HepG2 (cell line): Measurements from ENCODE around the gene STPG4. TPM values are rescaled to one million over a fixed set of nuclear protein-coding genes. Genes with fewer than 3 reads are reported as not detected.

Experiments
- ATAC-seq: fragments of 200-7000 bp; cut with Tn5 transposase; 3 replicates; pipeline ENCODE4 v1.9.1; 2020; ENCODE audit warnings: mild to moderate bottlenecking, moderate library complexity
- BruUV-seq: library from RNA; stranded (reverse); fragments of 400-500 nt; replicated peaks from 2 replicates; lab custom pipeline; 2021; lab: Mats Ljungman, UMichigan
- CTCF ChIA-PET: fragments of 300-600 bp; formaldehyde crosslinking; extraction: SDS; loops from one replicate; lab custom pipeline; 2021; ENCODE audit warnings: low total read pairs, inconsistent platforms, low intra/inter-chr PET ratio; lab: Yijun Ruan, JAX
- POLR2A ChIA-PET: fragments of 350-600 bp; sonication (Branson Sonifier 250); formaldehyde crosslinking; loops from one replicate; lab custom pipeline; 2020; ENCODE audit warnings: antibody characterized with exemption, inconsistent platforms; lab: Yijun Ruan, JAX
- DNase-seq: peaks from one replicate; pipeline ENCODE4 v3.0.0-alpha.2; 2015; ENCODE audit warnings: low spot score
- FAIRE-seq: peaks from 3 replicates; lab custom pipeline; 2011; peaks lifted over from hg19 to GRCh38; lab: Jason Lieb, UNC
- H2AFZ ChIP-seq: one replicate; pipeline ENCODE4 v1.6.1; 2011; ENCODE audit warnings: low read length, inconsistent platforms
- H3K27ac ChIP-seq: fragments of 300-600 bp; 3 replicates; pipeline ENCODE4 v1.8.0; 2011; ENCODE audit warnings: mixed run types, mild to moderate bottlenecking, mixed read lengths, low read length, inconsistent platforms; ENCODE audit not compliant: insufficient read depth; ENCODE audit errors: extremely low read length
- H3K27me3 ChIP-seq, 2 experiments: fragments of 200-600 bp in 1 of 2; 2 replicates in 1 of 2; 3 replicates in 1 of 2; pipeline versions ENCODE4 v1.6.0 to v1.8.0; 2011; ENCODE audit warnings: low read length in 2 of 2, mild to moderate bottlenecking in 2 of 2, moderate library complexity in 2 of 2, inconsistent platforms in 1 of 2; ENCODE audit not compliant: insufficient read depth in 2 of 2, control insufficient read depth in 1 of 2
- H3K36me3 ChIP-seq, 2 experiments: fragments of 200-600 bp in 1 of 2; replicated peaks in 1 of 2; 2 replicates in 1 of 2; 3 replicates in 1 of 2; pipeline versions ENCODE4 v1.5.1 to v1.8.0; 2011; ENCODE audit warnings: low read length in 2 of 2, inconsistent platforms in 1 of 2; ENCODE audit not compliant: insufficient read depth in 2 of 2, control insufficient read depth in 1 of 2
- H3K4me1 ChIP-seq: 2 replicates; pipeline ENCODE4 v1.5.1; 2012; ENCODE audit warnings: low read length, inconsistent platforms; ENCODE audit not compliant: insufficient read depth
- H3K4me2 ChIP-seq: 2 replicates; pipeline ENCODE4 v1.6.0; 2011; ENCODE audit warnings: low read depth, low read length, inconsistent platforms
- H3K4me3 ChIP-seq, 3 experiments: fragments of 200-600 bp in 1 of 3; sonication (generic), shearing (Covaris generic) in 1 of 3; replicated peaks in 1 of 3; 2 replicates each; pipeline ENCODE4 v1.5.1; 2011 to 2016; ENCODE audit warnings: low read length in 3 of 3, inconsistent platforms in 2 of 3, low read depth in 2 of 3, mild to moderate bottlenecking in 2 of 3, control low read depth in 1 of 3, mixed read lengths in 1 of 3; ENCODE audit not compliant: insufficient read depth in 1 of 3
- H3K79me2 ChIP-seq: one replicate; pipeline ENCODE4 v1.6.1; 2011; ENCODE audit warnings: low read length, inconsistent platforms; ENCODE audit not compliant: insufficient read depth
- H3K9ac ChIP-seq: 2 replicates; pipeline ENCODE4 v1.6.0; 2011; ENCODE audit warnings: mild to moderate bottlenecking, low read depth, low read length, inconsistent platforms; ENCODE audit not compliant: insufficient read depth
- H3K9me3 ChIP-seq: 2 replicates; pipeline ENCODE4 v1.5.1; 2012; ENCODE audit warnings: mild to moderate bottlenecking, low read length
- H4K20me1 ChIP-seq: 2 replicates; pipeline ENCODE4 v1.6.0; 2011; ENCODE audit warnings: inconsistent platforms, mild to moderate bottlenecking, low read length, moderate library complexity; ENCODE audit not compliant: insufficient read depth
- AGO2 ChIP-seq: fragments of 200-400 bp; formaldehyde crosslinking; optimal IDR thresholded peaks from 2 replicates; pipeline ENCODE3; 2017; ENCODE audit warnings: mild to moderate bottlenecking, low read depth, low read length, moderate library complexity
- NFATC3 ChIP-seq: sonication (generic); formaldehyde crosslinking; IDR thresholded peaks from 2 replicates; pipeline ENCODE4 v1.5.1; 2020; ENCODE audit warnings: mild to moderate bottlenecking, missing genetic modification reagents
- NFIC ChIP-seq: IDR thresholded peaks from 2 replicates; pipeline ENCODE4 v1.6.1; 2012; ENCODE audit warnings: mild to moderate bottlenecking, low read length, inconsistent platforms
- PAXIP1 ChIP-seq: sonication (generic); formaldehyde crosslinking; conservative IDR thresholded peaks from 2 replicates; pipeline ENCODE4 v1.4.0; 2020; ENCODE audit warnings: mild to moderate bottlenecking, missing genetic modification reagents, moderate library complexity
- TOPORS ChIP-seq: sonication (generic); formaldehyde crosslinking; IDR thresholded peaks from 2 replicates; pipeline ENCODE4 v1.8.0; 2023; ENCODE audit warnings: mild to moderate bottlenecking, missing genetic modification reagents
- UBTF ChIP-seq: sonication (generic); formaldehyde crosslinking; IDR thresholded peaks from 2 replicates; pipeline ENCODE4 v1.4.0; 2020; ENCODE audit warnings: mild to moderate bottlenecking, missing genetic modification reagents
- ZC3H13 ChIP-seq: sonication (generic); formaldehyde crosslinking; IDR thresholded peaks from 2 replicates; pipeline ENCODE4 v1.8.1; 2023; ENCODE audit warnings: mild to moderate bottlenecking, missing genetic modification reagents, moderate library complexity
- ZEB1 ChIP-seq: IDR thresholded peaks from 2 replicates; pipeline ENCODE4 v1.6.1; 2012; ENCODE audit warnings: mild to moderate bottlenecking, low read depth, inconsistent platforms; ENCODE audit not compliant: insufficient replicate concordance
- ZNF562 ChIP-seq: sonication (generic); formaldehyde crosslinking; IDR thresholded peaks from 2 replicates; pipeline ENCODE4 v1.8.0; 2022; ENCODE audit warnings: missing genetic modification reagents, borderline replicate concordance
- ZNF619 ChIP-seq: sonication (generic); formaldehyde crosslinking; IDR thresholded peaks from 2 replicates; pipeline ENCODE4 v1.4.0; 2020; ENCODE audit warnings: mild to moderate bottlenecking, missing genetic modification reagents
- WGBS: methylation state at CpG from one replicate; pipeline ENCODE4 v1.1.6; 2017; ENCODE audit warnings: low lambda C conversion rate; 5-methylcytosine and 5-hydroxymethylcytosine counted together
- in situ Hi-C: cut with HindIII; loops from 2 replicates; pipeline ENCODE4 v1.10.0; 2017; ENCODE audit warnings: low pct_unique_long_range_greater_than_20kb; ENCODE audit not compliant: extremely low pct_ligation_motif_present
- intact Hi-C: fragments of 100-400 bp; cut with micrococcal nuclease; formaldehyde crosslinking; loops from one replicate; pipeline ENCODE4 v1.10.0; 2022; ENCODE audit not compliant: unreplicated experiment
- polyA plus RNA-seq, 8 experiments: library from polyadenylated mRNA; depleted of rRNA in 3 of 8; stranded (reverse) in 7 of 8; unstranded in 1 of 8; fragments of >200 nt; fragmentation: Illumina TruSeq in 4 of 8; extraction: Trizol in 4 of 8; gene quantifications; 2 replicates each; pipeline versions ENCODE4 v1.2.1 to v1.2.3, GENCODE V29; 2011 to 2016; ENCODE audit warnings: low read depth in 4 of 8, missing spikeins in 1 of 8, mixed read lengths in 1 of 8; ENCODE audit not compliant: insufficient read depth in 1 of 8
- total RNA-seq, 5 experiments: library from RNA; depleted of rRNA; stranded (reverse); fragments of >200 nt; fragmentation: Illumina TruSeq; extraction: Trizol; gene quantifications; 2 replicates each; pipeline ENCODE4 v1.2.3, GENCODE V29; 2016; ENCODE audit warnings: low read depth in 1 of 5
- TF ChIP-seq, protein P1 (sequence below): sonication (generic); formaldehyde crosslinking; IDR thresholded peaks from 2 replicates; pipeline ENCODE4 v1.5.0; 2020; ENCODE audit warnings: missing genetic modification reagents
- TF ChIP-seq, protein P2 (sequence below): sonication (generic); formaldehyde crosslinking; IDR thresholded peaks from 2 replicates; pipeline ENCODE4 v1.8.0; 2022; ENCODE audit warnings: mild to moderate bottlenecking, missing genetic modification reagents
- TF ChIP-seq, protein P3 (sequence below): sonication (generic); formaldehyde crosslinking; IDR thresholded peaks from 2 replicates; pipeline ENCODE4 v1.5.0; 2020; ENCODE audit warnings: mild to moderate bottlenecking, missing genetic modification reagents

STPG4 gene
- total and polyA plus RNA-seq, 2 of the 13 experiments (the other 11 are each of a cell fraction or from before 2014, with no cell fraction given), result 0.11 to 0.15 TPM

DNA sequence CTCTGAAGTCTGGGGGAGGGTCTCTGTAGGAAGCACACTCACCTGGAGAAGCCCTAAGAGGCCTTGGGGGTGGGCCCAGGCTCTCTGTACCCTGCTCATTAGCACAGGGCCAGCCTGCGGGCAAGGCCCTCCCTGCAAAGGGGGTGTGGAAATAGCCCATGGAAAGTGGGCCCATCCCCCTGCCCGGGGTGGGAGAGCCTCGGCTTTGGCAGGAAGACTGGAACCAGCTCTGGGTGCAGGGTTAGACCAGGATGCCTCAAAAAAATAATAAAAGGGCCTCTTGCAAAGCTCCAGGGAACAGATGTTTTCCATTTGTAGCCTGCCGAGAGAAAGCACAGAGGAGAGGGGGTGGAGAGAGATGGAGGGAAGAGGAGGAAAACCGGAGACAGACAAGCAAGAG is 98.7 kb downstream of the STPG4 start:
- no peaks in the 10 kb centered on the region for H3K79me2 ChIP-seq
- H3K9ac ChIP-seq, result no peak overlapping the region
- H4K20me1 ChIP-seq, result no peaks in the 10 kb centered on the region
- in situ Hi-C loops (no loop called here), intact Hi-C loops (no loop called here)
- H2AFZ ChIP-seq, result no peak overlapping the region
- DNase-seq, result no peak
- no peaks in the 10 kb centered on the region for H3K9me3 ChIP-seq
- H3K36me3 ChIP-seq, result peaks cover 9 to 22% of the 10 kb centered on the region in 2 experiments
- 91% methylated on average over 5 of the region's 5 CpGs for WGBS
- no peak overlapping the region for H3K27ac ChIP-seq
- H3K4me2 ChIP-seq, result no peak overlapping the region
- ATAC-seq, result no peak
- no TSS peak for BruUV-seq
- H3K4me1 ChIP-seq, result peaks cover 27% of the 10 kb centered on the region
- no peak overlapping the region for H3K4me3 ChIP-seq
- ChIA-PET POLR2A (no interaction called here), CTCF (no interaction called here)
- no peaks in the 10 kb centered on the region for H3K27me3 ChIP-seq
- FAIRE-seq, result no peak
- TF ChIP-seq, protein P1, sequence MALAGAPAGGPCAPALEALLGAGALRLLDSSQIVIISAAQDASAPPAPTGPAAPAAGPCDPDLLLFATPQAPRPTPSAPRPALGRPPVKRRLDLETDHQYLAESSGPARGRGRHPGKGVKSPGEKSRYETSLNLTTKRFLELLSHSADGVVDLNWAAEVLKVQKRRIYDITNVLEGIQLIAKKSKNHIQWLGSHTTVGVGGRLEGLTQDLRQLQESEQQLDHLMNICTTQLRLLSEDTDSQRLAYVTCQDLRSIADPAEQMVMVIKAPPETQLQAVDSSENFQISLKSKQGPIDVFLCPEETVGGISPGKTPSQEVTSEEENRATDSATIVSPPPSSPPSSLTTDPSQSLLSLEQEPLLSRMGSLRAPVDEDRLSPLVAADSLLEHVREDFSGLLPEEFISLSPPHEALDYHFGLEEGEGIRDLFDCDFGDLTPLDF (CRISPR knock-in tag), result no peak
- TF ChIP-seq AGO2 (no peak), ZNF562 (CRISPR knock-in tag) (no peak), TOPORS (CRISPR knock-in tag) (no peak), NFIC (no peak), ZC3H13 (CRISPR knock-in tag) (no peak), UBTF (CRISPR knock-in tag) (no peak), ZNF619 (CRISPR knock-in tag) (no peak), NFATC3 (CRISPR knock-in tag) (no peak), PAXIP1 (no peak), ZEB1 (no peak)
- TF ChIP-seq, protein P2, sequence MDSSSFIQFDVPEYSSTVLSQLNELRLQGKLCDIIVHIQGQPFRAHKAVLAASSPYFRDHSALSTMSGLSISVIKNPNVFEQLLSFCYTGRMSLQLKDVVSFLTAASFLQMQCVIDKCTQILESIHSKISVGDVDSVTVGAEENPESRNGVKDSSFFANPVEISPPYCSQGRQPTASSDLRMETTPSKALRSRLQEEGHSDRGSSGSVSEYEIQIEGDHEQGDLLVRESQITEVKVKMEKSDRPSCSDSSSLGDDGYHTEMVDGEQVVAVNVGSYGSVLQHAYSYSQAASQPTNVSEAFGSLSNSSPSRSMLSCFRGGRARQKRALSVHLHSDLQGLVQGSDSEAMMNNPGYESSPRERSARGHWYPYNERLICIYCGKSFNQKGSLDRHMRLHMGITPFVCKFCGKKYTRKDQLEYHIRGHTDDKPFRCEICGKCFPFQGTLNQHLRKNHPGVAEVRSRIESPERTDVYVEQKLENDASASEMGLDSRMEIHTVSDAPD (CRISPR knock-in tag), result no peak
- TF ChIP-seq, protein P3, sequence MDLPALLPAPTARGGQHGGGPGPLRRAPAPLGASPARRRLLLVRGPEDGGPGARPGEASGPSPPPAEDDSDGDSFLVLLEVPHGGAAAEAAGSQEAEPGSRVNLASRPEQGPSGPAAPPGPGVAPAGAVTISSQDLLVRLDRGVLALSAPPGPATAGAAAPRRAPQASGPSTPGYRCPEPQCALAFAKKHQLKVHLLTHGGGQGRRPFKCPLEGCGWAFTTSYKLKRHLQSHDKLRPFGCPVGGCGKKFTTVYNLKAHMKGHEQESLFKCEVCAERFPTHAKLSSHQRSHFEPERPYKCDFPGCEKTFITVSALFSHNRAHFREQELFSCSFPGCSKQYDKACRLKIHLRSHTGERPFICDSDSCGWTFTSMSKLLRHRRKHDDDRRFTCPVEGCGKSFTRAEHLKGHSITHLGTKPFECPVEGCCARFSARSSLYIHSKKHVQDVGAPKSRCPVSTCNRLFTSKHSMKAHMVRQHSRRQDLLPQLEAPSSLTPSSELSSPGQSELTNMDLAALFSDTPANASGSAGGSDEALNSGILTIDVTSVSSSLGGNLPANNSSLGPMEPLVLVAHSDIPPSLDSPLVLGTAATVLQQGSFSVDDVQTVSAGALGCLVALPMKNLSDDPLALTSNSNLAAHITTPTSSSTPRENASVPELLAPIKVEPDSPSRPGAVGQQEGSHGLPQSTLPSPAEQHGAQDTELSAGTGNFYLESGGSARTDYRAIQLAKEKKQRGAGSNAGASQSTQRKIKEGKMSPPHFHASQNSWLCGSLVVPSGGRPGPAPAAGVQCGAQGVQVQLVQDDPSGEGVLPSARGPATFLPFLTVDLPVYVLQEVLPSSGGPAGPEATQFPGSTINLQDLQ (CRISPR knock-in tag), result no peak
